ENCODE data around the gene CAPN10.
"Not testable (repeated sequence)": the region's sequence is repeated elsewhere in the genome, so short reads cannot be mapped to it uniquely, and the experiment has no call there.

The CAPN10 gene, protein sequence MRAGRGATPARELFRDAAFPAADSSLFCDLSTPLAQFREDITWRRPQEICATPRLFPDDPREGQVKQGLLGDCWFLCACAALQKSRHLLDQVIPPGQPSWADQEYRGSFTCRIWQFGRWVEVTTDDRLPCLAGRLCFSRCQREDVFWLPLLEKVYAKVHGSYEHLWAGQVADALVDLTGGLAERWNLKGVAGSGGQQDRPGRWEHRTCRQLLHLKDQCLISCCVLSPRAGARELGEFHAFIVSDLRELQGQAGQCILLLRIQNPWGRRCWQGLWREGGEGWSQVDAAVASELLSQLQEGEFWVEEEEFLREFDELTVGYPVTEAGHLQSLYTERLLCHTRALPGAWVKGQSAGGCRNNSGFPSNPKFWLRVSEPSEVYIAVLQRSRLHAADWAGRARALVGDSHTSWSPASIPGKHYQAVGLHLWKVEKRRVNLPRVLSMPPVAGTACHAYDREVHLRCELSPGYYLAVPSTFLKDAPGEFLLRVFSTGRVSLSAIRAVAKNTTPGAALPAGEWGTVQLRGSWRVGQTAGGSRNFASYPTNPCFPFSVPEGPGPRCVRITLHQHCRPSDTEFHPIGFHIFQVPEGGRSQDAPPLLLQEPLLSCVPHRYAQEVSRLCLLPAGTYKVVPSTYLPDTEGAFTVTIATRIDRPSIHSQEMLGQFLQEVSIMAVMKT

DNA sequence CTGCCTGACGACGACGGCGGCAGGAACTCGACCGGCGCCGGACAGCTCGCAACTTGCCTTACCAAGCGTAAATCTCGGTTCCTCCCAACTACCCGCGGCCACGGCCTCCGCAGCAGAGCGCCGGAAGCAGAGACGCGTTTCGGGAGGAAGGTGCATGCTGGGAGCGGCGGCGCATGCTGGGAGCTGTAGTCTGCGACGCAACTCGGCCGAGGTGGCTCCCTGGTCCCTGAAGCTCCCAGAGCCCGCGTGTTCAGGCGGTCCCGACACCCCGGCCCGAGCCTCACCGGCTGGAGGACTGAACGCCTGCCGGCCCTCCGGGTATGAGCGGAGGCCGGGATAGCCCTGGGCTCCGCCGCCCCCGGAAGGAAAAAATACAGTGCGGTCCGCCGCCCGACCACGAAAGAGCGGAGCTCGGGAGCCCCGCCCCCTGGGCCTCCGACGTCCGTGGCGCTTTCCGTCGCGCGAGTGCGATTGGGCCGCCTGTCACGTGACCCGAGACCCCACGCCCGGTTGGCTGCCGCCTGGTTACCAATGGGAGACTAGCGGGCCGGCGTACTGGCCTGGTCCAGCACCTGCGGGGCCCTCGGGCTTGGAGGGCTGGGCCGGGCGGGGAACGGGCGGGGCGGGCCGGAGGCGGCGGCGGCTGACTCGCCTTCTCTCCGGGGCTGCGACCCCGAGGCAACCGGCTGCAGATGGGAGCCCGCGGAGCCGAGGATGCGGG, at the start of gene CAPN10:
TSS of gene CAPN10 (plus strand) at position 537 of the 721 bp plus-strand sequence. CDS start at position 715, 178 bp downstream.
- DNase-seq = peak; percentile 96

DNA sequence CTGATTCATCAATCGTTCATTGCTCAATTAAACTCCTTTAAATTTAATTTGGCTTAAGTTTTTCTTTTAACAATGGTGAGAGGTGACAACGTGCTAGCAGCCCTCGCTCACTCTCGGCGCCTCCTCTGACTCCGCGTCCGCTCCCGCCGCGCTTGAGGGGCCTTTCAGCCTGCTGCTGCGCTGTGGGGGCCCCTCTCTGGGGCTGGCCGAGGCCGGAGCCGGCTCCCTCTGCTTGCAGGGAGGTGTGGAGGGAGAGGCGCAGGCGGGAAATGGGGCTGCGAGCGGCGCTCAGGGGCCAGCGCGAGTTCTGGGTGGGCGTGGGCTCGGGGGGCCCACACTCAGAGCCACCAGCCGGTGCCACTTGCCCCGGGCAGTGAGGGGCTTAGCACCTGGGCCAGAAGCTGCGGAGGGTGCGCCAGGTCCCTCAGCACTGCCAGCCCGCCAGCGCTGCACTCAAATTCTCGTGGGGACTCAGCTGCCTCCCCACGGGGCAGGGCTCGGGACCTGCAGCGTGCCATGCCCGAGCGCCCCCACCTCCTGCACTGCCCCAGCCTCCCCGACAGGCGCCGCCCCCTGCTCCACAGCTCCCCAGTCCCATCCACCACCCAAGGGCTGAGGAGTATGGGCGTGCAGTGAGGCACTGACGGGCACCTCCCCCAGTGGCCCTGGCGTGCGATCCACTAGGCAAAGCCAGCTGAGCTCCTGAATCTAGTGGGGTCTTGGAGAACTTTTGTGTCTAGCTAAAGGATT, 48.3 kb upstream of the CAPN10 start:
- DNase-seq = no peak

DNA sequence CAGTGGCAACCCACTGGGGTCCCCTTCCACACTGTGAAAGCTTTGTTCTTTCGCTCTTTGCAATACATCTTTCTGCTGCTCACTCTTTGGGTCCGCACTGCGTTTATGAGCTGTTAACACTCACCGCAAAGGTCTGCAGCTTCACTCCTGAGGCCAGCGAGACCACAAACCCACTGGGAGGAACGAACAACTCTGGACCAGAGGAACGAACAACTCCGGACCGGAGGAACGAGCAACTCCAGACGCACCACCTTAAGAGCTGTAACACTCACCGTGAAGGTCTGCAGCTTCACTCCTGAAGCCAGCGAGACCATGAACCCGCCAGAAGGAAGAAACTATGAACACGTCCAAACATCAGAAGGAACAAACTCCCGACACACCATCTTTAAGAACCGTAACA, 47.4 kb upstream of the CAPN10 start:
- DNase-seq = not testable (repeated sequence)

DNA sequence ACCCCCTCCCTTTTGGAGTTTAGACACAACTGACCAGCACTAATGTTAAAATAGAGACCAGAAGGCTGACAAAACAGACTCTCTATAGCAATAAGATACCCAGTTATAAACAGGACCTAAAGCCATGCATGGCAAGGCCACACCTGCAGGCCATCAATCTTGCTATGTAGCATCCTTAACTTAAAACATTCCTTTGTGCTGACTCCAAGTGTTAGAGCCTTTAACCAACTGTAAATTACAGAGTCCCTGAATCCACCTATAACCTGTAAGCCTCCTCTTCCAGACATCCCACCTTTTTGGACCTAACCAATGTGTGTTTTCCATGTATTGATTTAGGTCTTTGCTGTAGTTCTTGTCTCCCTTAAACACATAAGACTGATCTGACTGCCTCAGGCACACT, 46.6 kb upstream of the CAPN10 start:
- DNase-seq = no peak

DNA sequence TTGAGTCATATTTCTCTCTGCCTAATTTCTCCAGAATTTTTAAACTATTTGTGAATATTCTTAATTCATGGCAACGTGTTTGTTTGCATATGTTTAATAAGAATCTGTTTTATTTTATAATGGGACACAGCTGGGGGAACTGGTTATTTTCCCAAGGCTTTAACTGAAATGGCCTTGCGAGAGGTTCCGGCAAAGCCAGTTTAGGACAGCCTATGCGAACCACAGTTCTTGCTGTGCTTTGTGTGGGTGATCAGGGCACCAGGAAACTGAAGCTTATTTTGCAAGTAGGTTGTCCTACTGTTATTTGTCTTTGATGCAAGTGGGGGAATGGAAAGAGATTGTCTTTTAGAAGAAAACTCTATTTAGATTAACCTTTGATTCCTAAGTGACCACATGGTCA, 35.2 kb upstream of the CAPN10 start:
- no peak for DNase-seq

DNA sequence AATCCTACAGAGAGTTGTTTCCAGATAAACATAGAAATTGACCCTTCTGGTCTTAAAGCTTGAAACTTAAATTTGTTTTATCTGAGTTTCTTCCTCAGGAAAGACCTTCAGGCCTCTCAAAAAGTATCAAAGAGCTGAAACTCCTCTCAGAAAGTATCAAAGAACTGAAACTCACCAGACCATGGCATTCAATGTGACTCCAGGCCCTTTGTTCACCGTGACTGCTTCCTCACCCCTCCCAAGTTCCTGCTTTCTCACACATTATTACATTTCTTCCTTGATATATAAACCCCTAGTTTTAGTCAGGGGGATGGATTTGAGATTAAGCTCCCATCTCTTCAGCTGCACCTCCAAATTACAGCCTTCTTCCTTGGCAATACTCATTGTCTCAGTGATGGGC, 34.7 kb upstream of the CAPN10 start:
- no peak for DNase-seq

DNA sequence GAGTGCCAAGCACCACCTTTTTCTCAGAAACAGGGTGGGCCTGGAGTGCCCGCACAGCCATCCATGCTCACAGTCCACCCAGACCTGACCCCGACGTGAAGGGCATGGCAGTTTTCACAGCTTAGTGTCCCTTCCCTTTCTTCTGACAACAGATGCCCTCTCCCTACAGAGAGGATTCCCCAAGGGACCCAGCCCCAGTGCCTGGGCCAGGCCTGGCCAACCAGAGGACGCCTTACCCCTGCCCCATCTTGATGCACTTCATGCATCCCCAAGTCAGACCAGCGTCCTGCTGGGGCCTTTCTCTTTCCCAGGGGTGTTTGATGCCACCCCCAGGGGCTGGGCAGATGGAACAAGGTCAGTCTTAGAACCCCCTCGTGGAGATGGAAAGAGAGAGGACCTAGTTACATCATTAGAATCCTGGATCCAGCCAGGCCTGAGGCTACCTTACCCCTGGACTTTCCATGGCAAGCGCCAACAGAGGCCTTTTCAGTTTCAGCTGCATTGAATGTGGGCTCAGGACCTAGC, 32.5 kb upstream of the CAPN10 start:
- no peak for DNase-seq

DNA sequence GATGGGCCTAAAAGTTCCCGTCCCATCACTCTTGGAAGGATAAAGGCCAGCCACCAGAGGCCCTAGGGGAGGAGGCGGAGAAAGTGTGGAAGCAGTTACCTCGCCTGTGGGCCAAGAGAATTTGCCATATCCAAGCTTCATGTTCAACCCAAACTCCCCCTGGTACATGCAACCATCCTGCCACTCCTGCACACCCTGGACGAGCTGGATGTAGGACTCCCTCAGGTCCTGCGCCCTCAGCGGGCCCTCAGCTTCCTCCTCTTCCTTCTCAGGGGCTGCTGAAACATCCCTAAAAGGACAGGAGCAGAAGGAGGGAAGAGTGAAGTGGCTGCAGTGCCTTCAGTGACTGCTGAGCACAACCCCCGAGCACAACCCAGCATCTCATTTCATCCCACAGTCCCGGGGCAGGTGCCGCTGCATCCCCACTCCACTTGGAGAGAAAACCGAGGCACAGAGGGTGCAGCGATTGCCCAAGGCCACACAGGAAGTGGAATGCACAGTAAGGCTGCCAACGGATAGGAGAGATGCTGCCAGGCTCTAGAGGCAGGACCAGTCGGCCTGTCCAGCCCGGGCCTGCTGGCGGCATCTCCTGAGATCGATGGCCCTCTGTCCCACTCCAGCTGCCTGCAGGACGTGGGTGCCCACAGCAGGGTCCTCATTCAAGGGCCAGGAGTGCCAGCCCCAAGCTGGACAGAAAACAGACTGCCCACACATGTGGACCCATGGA, 31.6 kb upstream of the CAPN10 start:
- no peak for DNase-seq

DNA sequence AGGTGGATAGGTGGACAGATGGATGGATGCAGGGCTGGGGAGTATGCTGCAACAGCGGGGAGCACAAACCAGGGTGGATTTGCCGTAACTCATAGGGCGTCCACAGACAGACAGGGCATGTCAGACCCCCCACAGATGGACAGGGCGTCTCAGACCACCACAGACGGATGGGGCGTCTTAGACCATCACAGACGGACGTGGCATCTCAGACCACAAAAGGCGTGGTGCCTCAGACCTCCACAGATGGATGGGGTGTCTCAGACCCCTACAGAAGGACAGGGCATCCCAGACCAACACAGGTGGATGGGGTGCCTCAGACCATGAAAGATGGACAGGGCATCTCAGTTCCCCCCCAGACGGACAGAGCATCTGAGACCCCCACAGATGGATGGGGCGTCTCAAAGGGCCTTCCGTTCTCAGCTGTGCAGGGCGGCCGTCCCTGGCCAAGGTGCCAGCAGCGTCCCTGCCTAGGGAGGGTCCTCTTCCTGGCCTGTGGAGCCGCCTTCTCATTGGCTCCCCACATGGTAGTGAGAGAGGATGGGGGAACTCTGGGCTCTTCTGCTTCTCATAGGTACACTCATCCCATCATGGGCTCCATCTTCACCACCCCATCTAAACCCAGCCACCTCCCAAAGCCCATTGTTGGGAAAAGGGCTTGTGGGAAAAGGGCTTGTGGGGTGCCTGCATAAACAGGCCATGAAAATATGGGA, 30.8 kb upstream of the CAPN10 start:
- no peak for DNase-seq

DNA sequence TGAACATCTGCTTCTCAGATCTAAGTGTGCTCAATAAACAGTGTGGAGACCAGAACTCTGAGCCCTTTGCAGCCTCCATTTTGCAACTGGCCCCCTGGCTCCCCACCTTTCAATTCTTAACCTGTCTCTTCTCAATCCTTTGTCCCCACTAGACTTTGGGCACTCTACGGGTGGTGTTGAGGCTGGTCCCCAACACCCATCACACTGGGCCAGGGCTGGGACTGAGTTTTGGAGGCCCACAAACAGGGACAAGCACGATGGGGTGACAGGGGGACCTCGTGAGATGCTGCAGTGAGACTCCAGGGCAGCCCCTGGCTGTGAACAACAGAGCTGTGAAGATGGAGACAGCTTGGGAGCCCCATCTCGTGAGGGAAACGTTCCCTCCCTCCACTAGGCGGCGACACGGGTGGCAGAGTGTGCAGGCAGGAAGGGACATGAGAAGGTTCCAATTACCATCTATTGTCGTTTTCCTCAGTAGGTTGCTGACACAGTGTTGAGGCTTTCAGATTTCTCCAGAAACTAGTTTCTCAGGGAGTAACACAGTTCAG, 29.9 kb upstream of the CAPN10 start:
- DNase-seq = no peak

DNA sequence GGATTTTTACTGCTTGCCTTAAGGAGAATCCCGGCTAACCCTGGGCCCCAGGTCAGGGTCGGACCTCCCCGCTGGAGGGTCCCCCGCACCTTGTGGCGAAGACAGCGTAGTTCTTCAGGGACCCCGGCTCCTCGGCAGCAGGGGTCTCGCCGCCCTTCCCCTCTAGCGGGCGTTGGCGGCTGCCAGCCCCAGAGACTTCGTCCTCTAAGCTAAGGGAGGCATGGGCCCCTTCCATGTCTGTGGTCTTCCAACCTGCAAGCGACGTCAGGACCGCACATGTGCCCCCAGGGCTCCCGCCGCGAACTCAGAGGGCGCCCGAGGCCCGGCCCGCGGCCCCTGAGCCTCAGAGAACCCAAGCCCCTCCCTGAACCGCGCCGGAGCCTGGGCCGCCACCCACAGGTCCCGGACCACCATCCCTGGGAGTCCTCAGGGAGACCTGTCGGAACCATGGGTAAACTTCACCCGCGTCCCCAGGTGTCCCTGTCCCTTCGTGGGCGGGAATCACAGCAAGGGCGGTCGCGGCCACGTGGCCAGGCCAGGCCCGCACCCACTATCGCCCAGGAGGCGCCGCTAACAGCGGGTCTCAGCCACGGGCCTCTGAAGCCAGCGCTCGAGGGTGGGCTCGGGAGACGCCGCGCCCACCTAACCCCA, 29.3 kb upstream of the CAPN10 start:
- no peak for DNase-seq

DNA sequence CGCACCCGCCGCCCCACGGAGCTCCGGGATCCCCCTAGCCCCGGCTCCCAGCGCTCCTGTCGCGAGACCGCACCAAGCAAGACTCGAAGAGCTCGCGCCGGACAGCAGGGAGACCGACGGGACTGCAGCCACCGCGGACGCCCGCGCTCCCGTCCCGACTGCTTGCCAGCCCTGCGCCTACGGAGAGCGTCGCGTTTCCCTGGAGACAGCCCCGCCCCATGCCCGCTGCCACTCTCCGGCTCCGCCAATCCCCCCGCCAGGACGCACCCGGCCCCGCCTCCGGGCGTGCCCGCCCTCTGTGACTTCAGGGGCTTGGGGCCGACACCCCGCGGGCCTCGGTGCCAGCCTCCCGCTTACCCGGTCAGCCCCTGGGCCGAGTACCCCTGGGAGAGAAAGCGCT, 28.7 kb upstream of the CAPN10 start, which contains the start of gene ANKMY1:
TSS of gene ANKMY1 (minus strand) at position 181 of the 400 bp plus-strand sequence. CDS start 653 bp downstream, outside the sequence.
- DNase-seq = peak; percentile 36

DNA sequence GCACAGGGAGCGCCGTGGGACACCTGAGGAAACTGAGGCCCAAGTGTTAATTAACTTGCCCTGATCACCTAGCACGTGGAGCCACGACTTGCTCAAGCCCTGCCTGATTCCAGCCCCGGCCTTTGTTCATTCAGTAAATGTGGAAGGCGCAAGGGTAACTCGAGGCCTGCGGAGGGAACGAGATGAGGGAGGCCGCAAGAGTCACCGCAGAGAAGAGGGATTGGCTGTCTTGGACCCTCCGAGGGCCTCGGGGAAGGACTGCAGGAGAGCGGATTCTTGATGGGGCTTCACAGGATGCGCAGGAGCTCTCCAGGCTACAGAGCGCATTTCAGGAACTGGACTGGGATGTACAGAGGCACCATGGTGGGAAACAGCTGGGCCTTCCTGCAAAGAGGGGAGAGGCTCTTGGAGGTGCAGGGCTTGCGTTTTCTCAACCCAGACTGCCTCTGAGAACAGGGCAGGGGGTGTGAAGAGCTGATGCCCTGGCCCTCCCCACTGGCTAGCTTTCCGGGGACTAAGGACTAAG, 28.2 kb upstream of the CAPN10 start:
- DNase-seq = no peak

DNA sequence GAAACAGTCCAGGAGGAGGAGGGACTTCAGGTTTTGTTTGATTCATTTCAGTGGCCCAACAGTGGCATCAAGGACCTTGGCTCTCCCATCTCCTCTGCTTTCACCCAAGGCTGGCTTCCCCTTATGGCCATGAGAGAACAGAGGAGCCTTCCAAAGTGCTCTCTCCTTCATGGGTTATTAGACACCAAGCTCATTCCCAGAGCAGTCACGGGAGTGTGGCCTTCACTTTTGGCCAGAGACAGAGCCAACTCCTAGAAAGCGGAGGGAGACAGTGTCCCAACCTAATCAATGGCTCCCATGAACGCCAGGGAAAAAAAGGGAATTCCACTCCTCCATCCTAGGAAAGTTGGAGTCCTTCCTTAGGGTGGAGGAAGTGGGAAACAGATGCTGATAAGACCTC, 27.2 kb upstream of the CAPN10 start:
- DNase-seq = no peak

DNA sequence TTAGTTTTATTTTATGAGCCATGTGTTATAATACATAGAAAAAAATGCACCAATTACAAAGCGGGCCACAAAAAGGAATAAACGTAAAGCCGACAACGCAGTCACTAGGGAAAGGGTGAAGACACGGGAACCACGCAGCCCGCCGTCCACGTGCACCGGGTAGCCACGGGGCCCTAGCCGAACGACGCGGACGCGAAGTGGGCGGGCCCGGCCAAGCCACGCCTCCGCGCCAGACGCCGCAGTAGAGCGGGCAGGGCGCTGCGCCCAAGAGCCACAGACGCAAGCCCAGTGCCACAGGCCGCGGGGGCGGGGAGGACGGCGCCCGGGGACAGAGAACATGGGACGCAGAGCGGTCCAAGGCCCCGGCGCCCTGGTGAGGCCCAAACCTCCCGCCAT, 26.5 kb upstream of the CAPN10 start, which contains the start of gene DUSP28:
TSS of gene DUSP28 (plus strand) at position 274 of the 396 bp plus-strand sequence. CDS start 328 bp downstream, outside the sequence.
- DNase-seq = peak; percentile 77

DNA sequence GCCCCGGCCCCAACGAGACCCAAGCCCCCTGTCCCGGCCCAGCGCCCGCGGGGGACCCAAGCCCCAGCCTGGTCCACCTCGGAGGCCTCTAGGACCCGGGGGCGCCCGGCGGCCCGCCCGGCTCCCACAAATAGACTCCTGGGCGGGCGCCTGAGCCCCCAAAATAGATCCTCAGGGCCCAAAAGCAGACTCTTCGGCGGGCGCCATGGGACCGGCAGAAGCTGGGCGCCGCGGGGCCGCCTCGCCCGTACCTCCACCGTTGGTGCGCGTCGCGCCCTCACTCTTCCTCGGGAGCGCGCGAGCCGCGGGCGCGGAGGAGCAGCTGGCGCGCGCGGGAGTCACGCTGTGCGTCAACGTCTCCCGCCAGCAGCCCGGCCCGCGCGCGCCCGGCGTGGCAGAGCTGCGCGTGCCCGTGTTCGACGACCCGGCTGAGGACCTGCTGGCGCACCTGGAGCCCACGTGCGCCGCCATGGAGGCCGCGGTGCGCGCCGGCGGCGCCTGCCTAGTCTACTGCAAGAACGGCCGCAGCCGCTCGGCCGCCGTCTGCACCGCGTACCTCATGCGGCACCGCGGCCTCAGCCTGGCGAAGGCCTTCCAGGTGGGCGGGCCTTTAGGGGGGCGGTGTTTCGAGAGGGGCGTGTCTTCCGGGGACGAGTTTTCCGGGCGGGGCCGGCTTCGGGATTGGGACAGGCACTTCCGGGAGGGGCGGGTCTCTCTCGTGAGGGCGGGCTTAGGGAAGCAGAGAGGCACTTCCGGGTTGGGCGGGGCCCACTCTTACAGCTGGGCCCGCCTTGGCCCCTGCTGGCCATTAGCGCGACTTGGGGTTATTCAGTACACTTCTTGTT, 25.8 kb upstream of the CAPN10 start:
- DNase-seq = peak; percentile 96

DNA sequence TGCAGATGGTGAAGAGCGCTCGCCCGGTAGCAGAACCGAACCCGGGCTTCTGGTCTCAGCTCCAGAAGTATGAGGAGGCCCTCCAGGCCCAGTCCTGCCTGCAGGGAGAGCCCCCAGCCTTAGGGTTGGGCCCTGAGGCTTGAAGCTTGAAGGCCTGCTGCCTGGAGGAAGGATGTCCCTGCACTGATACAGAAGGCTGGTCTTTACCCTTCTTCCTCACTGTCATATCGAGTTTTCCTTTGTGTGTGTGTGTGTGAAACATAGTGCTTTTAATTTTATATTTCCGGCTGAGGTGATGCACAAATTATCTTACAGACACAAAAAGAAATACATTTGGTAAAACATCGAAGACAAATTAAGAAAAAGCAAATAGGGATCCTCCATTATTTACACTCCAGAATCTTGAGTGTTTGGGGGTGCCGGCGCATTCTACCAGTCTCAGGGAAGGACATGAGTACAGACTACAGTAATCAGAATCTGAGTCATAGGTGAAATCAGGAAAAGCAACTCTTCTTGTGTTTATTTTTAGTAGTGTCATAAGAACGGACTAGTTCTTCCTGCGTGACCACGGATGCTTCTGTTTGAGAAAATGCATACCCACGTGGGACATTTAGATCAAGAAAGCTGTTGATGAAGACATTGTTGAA, 25.1 kb upstream of the CAPN10 start:
- peak; percentile 21 for DNase-seq

DNA sequence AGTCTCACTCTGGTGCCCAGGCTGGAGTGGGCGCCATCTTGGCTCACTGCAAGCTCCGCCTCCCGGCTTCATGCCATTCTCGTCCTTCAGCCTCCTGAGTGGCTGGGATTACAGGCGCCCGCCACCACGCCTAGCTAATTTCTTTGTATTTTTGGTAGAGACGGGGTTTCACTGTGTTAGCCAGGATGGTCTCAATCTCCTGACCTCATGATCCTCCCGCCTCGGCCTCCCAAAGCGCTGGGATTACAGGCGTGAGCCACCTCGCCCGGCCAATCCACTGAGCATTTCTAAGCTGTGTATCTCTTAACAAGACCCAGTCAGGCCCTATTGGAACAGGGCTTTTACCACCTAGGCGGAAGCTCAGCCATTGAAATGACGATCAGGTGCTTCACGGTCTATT, 23.3 kb upstream of the CAPN10 start:
- peak; percentile 91 for DNase-seq

Data from NCI-H2029 (cell line).